ENCODE data around the gene ATL3.

GRCh38 chr11:63586451-63587166 is 84.6 kb downstream of the ATL3 start:
- no peak for TF ChIP-seq POLR2AphosphoS5 (IDR thresholded peaks at IDR 0.05; ENCODE audit: borderline replicate concordance, low read depth, low read length)
- TF ChIP-seq EZH2 (IDR thresholded peaks at IDR 0.05) = no peak
- no peak for TF ChIP-seq FOXP2 (optimal IDR thresholded peaks at IDR 0.05; ENCODE audit: control extremely low read depth, extremely low read length, insufficient read depth)
